LNCAP (cell line): Measurements from ENCODE around the gene SLC7A6.

ENCODE experiments used
- CTCF ChIP-seq: fragments of 450-650 bp; IDR thresholded peaks from 2 replicates; pipeline ENCODE4 v1.5.1; 2017; ENCODE audit warnings: mild to moderate bottlenecking

SLC7A6 gene

GRCh38 chr16:68344252-68344651 lies 79.9 kb downstream of the SLC7A6 start:
- TF ChIP-seq CTCF = no peak

GRCh38 chr16:68345351-68345810 lies 81.1 kb downstream of the SLC7A6 start:
- no peak for TF ChIP-seq CTCF

GRCh38 chr16:68345958-68346635 lies 81.8 kb downstream of the SLC7A6 start:
- TF ChIP-seq CTCF = no peak

- no peak for TF ChIP-seq CTCF
Measured at GRCh38 chr16:68346892-68347480, 82.7 kb downstream of the SLC7A6 start.

GRCh38 chr16:68347605-68348004 lies 83.3 kb downstream of the SLC7A6 start:
- no peak for TF ChIP-seq CTCF

GRCh38 chr16:68348639-68349445 lies 84.5 kb downstream of the SLC7A6 start:
- no peak for TF ChIP-seq CTCF

GRCh38 chr16:68349838-68350410 lies 85.6 kb downstream of the SLC7A6 start:
- no peak for TF ChIP-seq CTCF
